Stomach (tissue), 4 donors: ENCODE measurements around the gene JDP2.

ENCODE experiments used
- CTCF ChIP-seq, 7 experiments: fragments of 450-650 bp in 4 of 7; fragments of 200-600 bp in 3 of 7; sonication (generic) in 3 of 7; IDR thresholded peaks; one replicate each; pipeline ENCODE4 v1.5.1; 2016 to 2019; ENCODE audit warnings: antibody characterized with exemption in 7 of 7, control low read depth in 2 of 7, mild to moderate bottlenecking in 1 of 7
- EP300 ChIP-seq: sonication (generic); formaldehyde crosslinking; IDR thresholded peaks from one replicate; pipeline ENCODE4 v1.6.1; 2017; ENCODE audit warnings: antibody characterized with exemption
- POLR2A ChIP-seq, 4 donors: fragments of 450-650 bp; IDR thresholded peaks; one replicate each; pipeline ENCODE4 v1.6.1; 2016; ENCODE audit warnings: antibody characterized with exemption in 4 of 4, control low read depth in 2 of 4, mild to moderate bottlenecking in 1 of 4, moderate library complexity in 1 of 4
- POLR2AphosphoS5 ChIP-seq, 3 donors: sonication (generic); formaldehyde crosslinking; IDR thresholded peaks; one replicate each; pipeline ENCODE4 v1.6.1; 2016; ENCODE audit warnings: antibody characterized with exemption in 3 of 3

- no peak for TF ChIP-seq CTCF (IDR thresholded peaks at IDR 0.05)
- no peak for TF ChIP-seq EP300
- no peak for TF ChIP-seq POLR2AphosphoS5 (IDR thresholded peaks at IDR 0.05)
- no peak for TF ChIP-seq POLR2A (IDR thresholded peaks at IDR 0.05)
Measured at GRCh38 chr14:75399321-75399720, 28.5 kb upstream of the JDP2 start.
